Mesendoderm (in vitro differentiated cells): ENCODE results near the gene PICALM.
"Not testable (repeated sequence)": the region's sequence is repeated elsewhere in the genome, so short reads cannot be mapped to it uniquely, and the experiment has no call there.

Experiments used
- DNase-seq: peaks from one replicate; pipeline ENCODE4 v3.0.0; 2013
- H2AK5ac ChIP-seq: 2 replicates; pipeline ENCODE4 v1.6.1; 2013; ENCODE audit warnings: low read length, inconsistent platforms
- H2BK120ac ChIP-seq: 2 replicates; pipeline ENCODE4 v1.6.1; 2013; ENCODE audit warnings: low read depth, mild to moderate bottlenecking, low read length, moderate library complexity, mixed read lengths
- H2BK15ac ChIP-seq: replicated peaks from 2 replicates; pipeline ENCODE4 v1.6.1; 2013; ENCODE audit warnings: low read depth, mild to moderate bottlenecking, moderate library complexity
- H2BK5ac ChIP-seq: 2 replicates; pipeline ENCODE4 v1.6.1; 2013; ENCODE audit warnings: low read length, inconsistent platforms
- H3K18ac ChIP-seq: 2 replicates; pipeline ENCODE4 v1.6.1; 2013; ENCODE audit warnings: mild to moderate bottlenecking, low read length, mixed read lengths
- H3K23ac ChIP-seq: one replicate; pipeline ENCODE4 v1.6.1; 2013; ENCODE audit warnings: low read length
- H3K27ac ChIP-seq: 2 replicates; pipeline ENCODE4 v1.5.1; 2013; ENCODE audit warnings: low read depth, mild to moderate bottlenecking, inconsistent platforms, low read length, moderate library complexity
- H3K27me3 ChIP-seq: 2 replicates; pipeline ENCODE4 v1.6.1; 2013; ENCODE audit warnings: low read length, control low read depth, mild to moderate bottlenecking, inconsistent platforms; ENCODE audit not compliant: insufficient read depth, poor library complexity
- H3K36me3 ChIP-seq: 2 replicates; pipeline ENCODE4 v1.6.1; 2013; ENCODE audit warnings: low read length, inconsistent platforms; ENCODE audit not compliant: control insufficient read depth, insufficient read depth
- H3K4ac ChIP-seq: one replicate; pipeline ENCODE4 v1.6.1; 2013; ENCODE audit warnings: low read depth, mild to moderate bottlenecking, low read length, moderate library complexity
- H3K4me1 ChIP-seq: 2 replicates; pipeline ENCODE4 v1.6.1; 2013; ENCODE audit warnings: low read depth, low read length, inconsistent platforms; ENCODE audit not compliant: control insufficient read depth
- H3K4me2 ChIP-seq: 2 replicates; pipeline ENCODE4 v1.6.1; 2013; ENCODE audit warnings: low read length
- H3K4me3 ChIP-seq: 2 replicates; pipeline ENCODE4 v1.5.1; 2013; ENCODE audit warnings: mild to moderate bottlenecking, low read length
- H3K56ac ChIP-seq: one replicate; pipeline ENCODE4 v1.6.1; 2013; ENCODE audit warnings: low read length
- H3K79me1 ChIP-seq: 2 replicates; pipeline ENCODE4 v1.6.1; 2013; ENCODE audit warnings: low read length, inconsistent platforms
- H3K79me2 ChIP-seq: 2 replicates; pipeline ENCODE4 v1.6.1; 2013; ENCODE audit warnings: mild to moderate bottlenecking, low read length; ENCODE audit not compliant: control insufficient read depth, insufficient read depth
- H3K9ac ChIP-seq: 2 replicates; pipeline ENCODE4 v1.6.1; 2013; ENCODE audit warnings: low read length, inconsistent platforms
- H4K5ac ChIP-seq: one replicate; pipeline ENCODE4 v1.6.1; 2013; ENCODE audit warnings: low read length
- H4K8ac ChIP-seq: one replicate; pipeline ENCODE4 v1.6.1; 2013; ENCODE audit warnings: low read depth, mild to moderate bottlenecking, control low read depth, low read length, moderate library complexity
- WGBS: extraction: QIAGEN DNeasy Blood & Tissue Kit; methylation state at CpG from one replicate; pipeline ENCODE4 v1.1.7; 2013; ENCODE audit warnings: low lambda C conversion rate, missing lambda C conversion rate; ENCODE audit not compliant: insufficient coverage; ENCODE audit errors: extremely low coverage; 5-methylcytosine and 5-hydroxymethylcytosine counted together

PICALM gene

GRCh38 chr11:86115542-86116385 is 46.9 kb upstream of the PICALM start:
- Histone ChIP-seq H3K56ac (no peak overlapping the region), H3K79me2 (no peaks in the 10 kb centered on the region), H3K4me2 (no peak overlapping the region), H3K4me1 (no peaks in the 10 kb centered on the region), H4K5ac (no peak overlapping the region), H3K18ac (no peak overlapping the region), H3K36me3 (no peaks in the 10 kb centered on the region), H3K9ac (no peak overlapping the region), H3K79me1 (no peaks in the 10 kb centered on the region), H3K4me3 (no peak overlapping the region), H3K23ac (no peak overlapping the region), H4K8ac (no peak overlapping the region), H2AK5ac (no peak overlapping the region), H3K4ac (no peak overlapping the region), H2BK5ac (no peak overlapping the region), H2BK15ac (no peak overlapping the region), H3K27me3 (no peaks in the 10 kb centered on the region), H3K27ac (no peak overlapping the region), H2BK120ac (no peak overlapping the region)
- DNase-seq: peak; percentile 5
- WGBS: no CpG with 5 or more reads among the region's 3 CpGs

- H2AK5ac ChIP-seq: no peak overlapping the region
- no peak overlapping the region for H3K4ac ChIP-seq
Measured at GRCh38 chr11:86108890-86109638, 40.2 kb upstream of the PICALM start.

GRCh38 chr11:86108191-86108590 is 39.3 kb upstream of the PICALM start:
- H4K8ac ChIP-seq: no peak overlapping the region

More at GRCh38 chr11:86108890-86109638, 40.2 kb upstream of the PICALM start:
- no peak for DNase-seq
- H3K56ac ChIP-seq: no peak overlapping the region
- H2BK15ac ChIP-seq: no peak overlapping the region
- no peaks in the 10 kb centered on the region for H3K79me1 ChIP-seq
- H3K36me3 ChIP-seq: no peaks in the 10 kb centered on the region
- H3K27ac ChIP-seq: no peak overlapping the region
- H4K5ac ChIP-seq: no peak overlapping the region
- no peak overlapping the region for H3K23ac ChIP-seq
- H3K4me3 ChIP-seq: no peak overlapping the region
- H3K4me2 ChIP-seq: no peak overlapping the region
- no peak overlapping the region for H2BK120ac ChIP-seq
- no peaks in the 10 kb centered on the region for H3K79me2 ChIP-seq
- H3K9ac ChIP-seq: no peak overlapping the region
- no peak overlapping the region for H2BK5ac ChIP-seq
- no peaks in the 10 kb centered on the region for H3K27me3 ChIP-seq
- H3K4me1 ChIP-seq: no peaks in the 10 kb centered on the region
- WGBS: no CpG with 5 or more reads among the region's 13 CpGs
- no peak overlapping the region for H3K18ac ChIP-seq
- no peak overlapping the region for H4K8ac ChIP-seq

GRCh38 chr11:86106916-86107315 is 38.0 kb upstream of the PICALM start:
- Histone ChIP-seq H3K4me3 (no peak overlapping the region), H4K8ac (no peak overlapping the region), H3K27ac (no peak overlapping the region), H3K4me2 (no peak overlapping the region), H3K23ac (no peak overlapping the region), H3K79me2 (no peaks in the 10 kb centered on the region), H3K79me1 (no peaks in the 10 kb centered on the region), H2BK15ac (no peak overlapping the region), H3K27me3 (no peaks in the 10 kb centered on the region), H3K56ac (no peak overlapping the region), H2AK5ac (no peak overlapping the region), H3K36me3 (no peaks in the 10 kb centered on the region), H2BK5ac (no peak overlapping the region), H3K18ac (no peak overlapping the region), H3K9ac (no peak overlapping the region), H3K4ac (no peak overlapping the region), H4K5ac (no peak overlapping the region), H2BK120ac (no peak overlapping the region), H3K4me1 (no peaks in the 10 kb centered on the region)
- no peak for DNase-seq
- no CpG with 5 or more reads among the region's 2 CpGs for WGBS

More at GRCh38 chr11:86108191-86108590, 39.3 kb upstream of the PICALM start:
- no peak overlapping the region for H3K18ac ChIP-seq
- no peak for DNase-seq
- H3K27me3 ChIP-seq: no peaks in the 10 kb centered on the region
- H2AK5ac ChIP-seq: no peak overlapping the region
- H3K4me3 ChIP-seq: no peak overlapping the region
- no peaks in the 10 kb centered on the region for H3K36me3 ChIP-seq
- H4K5ac ChIP-seq: no peak overlapping the region
- no peak overlapping the region for H2BK5ac ChIP-seq
- no peak overlapping the region for H3K4me2 ChIP-seq
- no peaks in the 10 kb centered on the region for H3K4me1 ChIP-seq
- no peak overlapping the region for H3K9ac ChIP-seq
- H3K27ac ChIP-seq: no peak overlapping the region
- no peak overlapping the region for H2BK15ac ChIP-seq
- no peak overlapping the region for H2BK120ac ChIP-seq
- no peaks in the 10 kb centered on the region for H3K79me2 ChIP-seq
- H3K79me1 ChIP-seq: no peaks in the 10 kb centered on the region
- no peak overlapping the region for H3K4ac ChIP-seq
- H3K56ac ChIP-seq: no peak overlapping the region
- H3K23ac ChIP-seq: no peak overlapping the region
- WGBS: no CpG with 5 or more reads among the region's 3 CpGs

- H3K4ac ChIP-seq, H2BK15ac ChIP-seq, H3K23ac ChIP-seq, H2BK5ac ChIP-seq, H3K27ac ChIP-seq, H2AK5ac ChIP-seq, H3K4me1 ChIP-seq, H3K56ac ChIP-seq, H4K8ac ChIP-seq, H3K18ac ChIP-seq, H4K5ac ChIP-seq, H3K27me3 ChIP-seq, DNase-seq, H3K79me2 ChIP-seq, H2BK120ac ChIP-seq, H3K79me1 ChIP-seq, H3K36me3 ChIP-seq, H3K4me2 ChIP-seq, H3K4me3 ChIP-seq, H3K9ac ChIP-seq: not testable (repeated sequence)
- no CpG with 5 or more reads among the region's 3 CpGs for WGBS
Measured at GRCh38 chr11:86106031-86106430, 37.1 kb upstream of the PICALM start.
